Duodenal mucosa (tissue), 2 donors: ENCODE measurements around the gene PAN3.

Experiments used
- H3K27ac ChIP-seq: one replicate; pipeline ENCODE4 v1.7.0; 2013; ENCODE audit warnings: low read depth, low read length
- H3K27me3 ChIP-seq, 2 donors: one replicate each; pipeline ENCODE4 v1.7.0; 2013; ENCODE audit warnings: low read length in 2 of 2, control low read depth in 1 of 2; ENCODE audit not compliant: insufficient read depth in 2 of 2, control insufficient read depth in 1 of 2
- H3K36me3 ChIP-seq, 2 donors: one replicate each; pipeline ENCODE4 v1.7.0; 2013; ENCODE audit warnings: low read length in 2 of 2, control low read depth in 1 of 2; ENCODE audit not compliant: insufficient read depth in 2 of 2, control insufficient read depth in 1 of 2
- H3K4me1 ChIP-seq, 2 donors: one replicate each; pipeline ENCODE4 v1.7.0; 2013; ENCODE audit warnings: low read length in 2 of 2, control low read depth in 1 of 2; ENCODE audit not compliant: insufficient read depth in 2 of 2, control insufficient read depth in 1 of 2
- H3K4me3 ChIP-seq, 2 donors: one replicate each; pipeline ENCODE4 v1.7.0; 2013; ENCODE audit warnings: low read length in 2 of 2, low read depth in 1 of 2
- H3K9ac ChIP-seq, 2 donors: one replicate each; pipeline ENCODE4 v1.7.0; 2013; ENCODE audit warnings: low read length in 2 of 2, low read depth in 1 of 2
- H3K9me3 ChIP-seq, 2 donors: one replicate each; pipeline ENCODE4 v1.7.0; 2013; ENCODE audit warnings: low read length in 2 of 2, control low read depth in 1 of 2; ENCODE audit not compliant: control insufficient read depth in 1 of 2

Gene PAN3

GRCh38 chr13:28106976-28107375 lies 31.4 kb upstream of the PAN3 start:
- H3K36me3 ChIP-seq, result no peaks in the 10 kb centered on the region
- no peak overlapping the region for H3K27ac ChIP-seq
- no peak overlapping the region for H3K9ac ChIP-seq
- H3K4me1 ChIP-seq, result no peaks in the 10 kb centered on the region
- H3K4me3 ChIP-seq, result no peak overlapping the region
- H3K9me3 ChIP-seq, result no peaks in the 10 kb centered on the region
- peaks cover 3 to 6% of the 10 kb centered on the region in 2 donors for H3K27me3 ChIP-seq

DNA sequence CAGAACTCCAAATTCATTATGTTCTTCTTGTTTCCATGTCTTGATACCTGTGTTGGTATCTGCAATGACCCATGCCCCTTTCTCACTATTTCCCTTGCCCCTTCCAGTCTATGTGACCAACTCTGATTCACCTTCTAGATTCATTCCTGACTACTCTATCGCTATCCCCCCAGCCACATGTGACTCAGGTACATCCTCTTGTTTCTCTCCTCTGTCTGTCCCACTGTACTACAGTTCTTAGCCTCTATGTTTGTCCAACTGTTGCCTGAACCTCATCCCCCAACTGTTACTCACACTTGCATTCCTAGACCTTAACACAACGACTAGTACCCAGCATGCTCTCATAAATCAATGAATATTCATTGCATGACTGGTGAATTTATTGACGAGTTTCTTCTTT lies 27.9 kb upstream of the PAN3 start:
- H3K4me1 ChIP-seq, result no peaks in the 10 kb centered on the region
- no peak overlapping the region for H3K9ac ChIP-seq
- no peak overlapping the region for H3K27ac ChIP-seq
- no peaks in the 10 kb centered on the region for H3K36me3 ChIP-seq
- H3K9me3 ChIP-seq, result no peaks in the 10 kb centered on the region
- H3K27me3 ChIP-seq, result no peaks in the 10 kb centered on the region
- H3K4me3 ChIP-seq, result no peak overlapping the region

DNA sequence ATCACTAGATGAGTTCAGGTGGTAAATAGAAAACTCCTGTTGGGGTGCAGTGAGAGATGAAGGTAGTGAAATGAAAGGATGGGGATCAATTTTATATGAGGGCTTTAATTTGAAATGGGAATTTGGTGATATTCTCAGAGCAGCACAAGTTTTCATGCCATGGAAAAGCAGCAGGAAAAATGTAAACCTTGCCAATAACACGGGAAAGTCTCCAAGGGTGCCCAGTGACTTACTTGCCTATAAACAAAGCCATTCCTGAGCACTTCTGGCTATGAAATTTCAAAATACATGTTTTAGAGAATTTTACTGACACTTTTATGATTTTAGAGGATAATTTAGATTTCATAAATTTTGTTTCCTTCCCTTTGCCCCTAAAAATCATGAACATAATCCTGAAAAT lies 21.6 kb upstream of the PAN3 start:
- H3K27me3 ChIP-seq, result no peaks in the 10 kb centered on the region
- H3K27ac ChIP-seq, result no peak overlapping the region
- H3K4me1 ChIP-seq, result no peaks in the 10 kb centered on the region

GRCh38 chr13:28117689-28118377 lies 20.5 kb upstream of the PAN3 start:
- no peak overlapping the region for H3K4me3 ChIP-seq
- H3K9ac ChIP-seq, result no peak overlapping the region
- no peaks in the 10 kb centered on the region for H3K9me3 ChIP-seq
- no peaks in the 10 kb centered on the region for H3K27me3 ChIP-seq
- H3K4me1 ChIP-seq, result no peaks in the 10 kb centered on the region
- H3K27ac ChIP-seq, result no peak overlapping the region
- no peaks in the 10 kb centered on the region for H3K36me3 ChIP-seq

More for the DNA sequence above, 21.6 kb upstream of the PAN3 start:
- H3K4me3 ChIP-seq, result no peak overlapping the region
- H3K9me3 ChIP-seq, result no peaks in the 10 kb centered on the region
- no peaks in the 10 kb centered on the region for H3K36me3 ChIP-seq
- no peak overlapping the region for H3K9ac ChIP-seq

- Histone ChIP-seq H3K9ac (no peak overlapping the region), H3K36me3 (no peaks in the 10 kb centered on the region), H3K9me3 (no peaks in the 10 kb centered on the region), H3K4me3 (no peak overlapping the region), H3K27ac (no peak overlapping the region), H3K4me1 (no peaks in the 10 kb centered on the region), H3K27me3 (no peaks in the 10 kb centered on the region)
Observed at GRCh38 chr13:28120317-28120716, 18.0 kb upstream of the PAN3 start.

- Histone ChIP-seq H3K27ac (no peak overlapping the region), H3K4me1 (no peaks in the 10 kb centered on the region), H3K4me3 (no peak overlapping the region), H3K9ac (no peak overlapping the region), H3K9me3 (no peaks in the 10 kb centered on the region), H3K36me3 (no peaks in the 10 kb centered on the region), H3K27me3 (no peaks in the 10 kb centered on the region)
Observed at GRCh38 chr13:28121224-28121623, 17.1 kb upstream of the PAN3 start.

GRCh38 chr13:28128030-28128429 lies 10.3 kb upstream of the PAN3 start:
- Histone ChIP-seq H3K9ac (no peak overlapping the region), H3K4me1 (no peaks in the 10 kb centered on the region), H3K27ac (no peak overlapping the region), H3K4me3 (no peak overlapping the region), H3K9me3 (no peaks in the 10 kb centered on the region), H3K27me3 (no peaks in the 10 kb centered on the region), H3K36me3 (no peaks in the 10 kb centered on the region)

GRCh38 chr13:28128926-28129325 lies 9.4 kb upstream of the PAN3 start:
- H3K4me1 ChIP-seq, result no peaks in the 10 kb centered on the region
- no peak overlapping the region for H3K9ac ChIP-seq
- no peaks in the 10 kb centered on the region for H3K36me3 ChIP-seq
- H3K4me3 ChIP-seq, result no peak overlapping the region
- no peaks in the 10 kb centered on the region for H3K9me3 ChIP-seq
- no peak overlapping the region for H3K27ac ChIP-seq
- no peaks in the 10 kb centered on the region for H3K27me3 ChIP-seq

DNA sequence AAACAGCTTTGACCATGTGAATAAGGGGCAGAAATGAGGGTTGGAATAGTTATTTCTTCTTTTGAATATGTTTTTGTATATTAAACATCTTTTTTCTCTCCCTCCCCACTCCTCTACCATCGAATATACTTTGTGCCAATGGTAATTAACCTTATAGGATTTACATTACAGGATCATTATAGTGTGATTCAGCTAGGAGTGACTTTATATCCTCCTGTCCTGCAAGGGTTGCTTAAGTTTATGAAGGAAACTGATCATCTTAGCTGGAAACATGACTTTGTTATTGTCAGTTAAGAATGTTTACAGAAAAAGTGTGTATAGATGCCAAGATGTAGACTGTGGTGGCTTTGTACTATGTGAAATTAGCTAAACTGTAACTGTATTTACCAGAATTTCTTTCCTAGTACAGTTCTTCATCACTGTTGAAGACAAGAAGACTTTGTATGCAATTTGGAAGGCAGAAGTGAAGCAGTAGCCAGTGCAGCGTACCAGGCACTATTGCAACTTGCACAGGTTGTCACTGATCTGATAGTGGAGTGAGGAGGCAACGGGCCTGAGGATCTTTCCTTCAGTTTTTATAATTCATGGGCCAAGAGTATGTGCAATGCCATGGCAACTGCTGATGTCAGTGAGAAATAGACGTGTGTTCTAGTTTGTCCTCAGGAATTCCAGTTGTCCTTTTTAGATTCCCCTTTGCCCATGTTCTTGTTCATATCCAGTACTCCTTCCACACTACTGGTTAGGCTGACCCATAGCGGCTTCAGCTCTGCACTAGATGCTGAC lies 8.2 kb upstream of the PAN3 start:
- Histone ChIP-seq H3K4me1 (no peaks in the 10 kb centered on the region), H3K9ac (no peak overlapping the region), H3K36me3 (no peaks in the 10 kb centered on the region), H3K9me3 (no peaks in the 10 kb centered on the region), H3K27me3 (no peaks in the 10 kb centered on the region), H3K4me3 (no peak overlapping the region), H3K27ac (no peak overlapping the region)

DNA sequence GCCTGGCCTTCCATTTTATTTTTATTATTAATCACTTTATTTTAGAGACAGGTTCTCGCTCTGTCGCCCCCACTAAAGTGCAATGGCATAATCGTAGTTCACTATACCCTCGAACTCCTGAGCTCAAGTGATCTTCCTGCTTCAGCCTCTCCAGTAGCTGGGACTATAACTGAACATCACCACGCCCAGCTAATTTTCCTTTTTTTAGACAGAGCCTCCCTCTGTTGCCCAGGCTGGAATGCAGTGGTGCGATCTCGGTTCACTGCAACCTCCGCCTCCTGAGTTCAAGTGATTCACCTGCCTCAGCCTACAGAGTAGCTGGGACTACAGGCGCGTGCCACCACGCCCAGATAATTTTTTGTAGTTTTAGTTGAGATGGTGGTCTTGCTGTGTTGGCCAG lies 6.7 kb upstream of the PAN3 start:
- Histone ChIP-seq H3K36me3 (no peaks in the 10 kb centered on the region), H3K27me3 (no peaks in the 10 kb centered on the region), H3K4me1 (peaks cover 0 to 1% of the 10 kb centered on the region in 2 donors), H3K9me3 (no peaks in the 10 kb centered on the region), H3K4me3 (no peak overlapping the region), H3K9ac (no peak overlapping the region), H3K27ac (no peak overlapping the region)
